ENCODE data around the gene SORCS3.

GRCh38 chr10:105149371-105149891 is 508.3 kb downstream of the SORCS3 start:
- TF ChIP-seq POLR2A (IDR thresholded peaks at IDR 0.05) (no peak), CTCF (IDR thresholded peaks at IDR 0.05) (no peak)

All from lower leg skin (tissue), 3 donors.